Stomach smooth muscle (tissue), 2 donors: Measurements from ENCODE around the gene OR2V1.
"Not testable (repeated sequence)": the region's sequence is repeated elsewhere in the genome, so short reads cannot be mapped to it uniquely, and the experiment has no call there.

Experiments used
- H3K27ac ChIP-seq: one replicate; pipeline ENCODE4 v1.7.0; 2013; ENCODE audit warnings: mild to moderate bottlenecking, low read length, inconsistent platforms
- H3K27me3 ChIP-seq, 2 donors: one replicate each; pipeline ENCODE4 v1.7.0; 2013; ENCODE audit warnings: low read length in 2 of 2; ENCODE audit not compliant: insufficient read depth in 2 of 2, control insufficient read depth in 1 of 2
- H3K36me3 ChIP-seq, 2 donors: one replicate each; pipeline ENCODE4 v1.7.0; 2013; ENCODE audit warnings: low read length in 2 of 2; ENCODE audit not compliant: control insufficient read depth in 2 of 2, insufficient read depth in 2 of 2
- H3K4me1 ChIP-seq: one replicate; pipeline ENCODE4 v1.7.0; 2013; ENCODE audit warnings: low read length; ENCODE audit not compliant: control insufficient read depth, insufficient read depth
- H3K4me3 ChIP-seq, 2 donors: one replicate each; pipeline ENCODE4 v1.7.0; 2013; ENCODE audit warnings: low read length in 2 of 2
- H3K9ac ChIP-seq, 2 donors: one replicate each; pipeline ENCODE4 v1.7.0; 2013; ENCODE audit warnings: low read length in 2 of 2, mild to moderate bottlenecking in 1 of 2
- H3K9me3 ChIP-seq, 2 donors: one replicate each; pipeline ENCODE4 v1.7.0; 2013; ENCODE audit warnings: low read length in 2 of 2; ENCODE audit not compliant: control insufficient read depth in 2 of 2
- donor health status: healthy.
- donor health status: Pancreatic carcinoma.

The OR2V1 gene

GRCh38 chr5:181130832-181131496 is at the start of gene OR2V1:
OR2V1 (minus strand) TSS chr5:181131169; CDS start chr5:181125304, 5,865 bp downstream.
- no peaks in the 10 kb centered on the region for H3K4me1 ChIP-seq
- H3K9me3 ChIP-seq: no peaks in the 10 kb centered on the region
- no peak within 1 kb of the TSS for H3K4me3 ChIP-seq
- peaks cover 18 to 32% of the 10 kb centered on the region in 2 donors for H3K27me3 ChIP-seq
- no peak within 1 kb of the TSS for H3K27ac ChIP-seq
- no peaks in the 10 kb centered on the region for H3K36me3 ChIP-seq
- no peak within 1 kb of the TSS for H3K9ac ChIP-seq

GRCh38 chr5:181177559-181177958 is 46.6 kb upstream of the OR2V1 start:
- H3K27me3 ChIP-seq: peaks cover 21 to 22% of the 10 kb centered on the region in 2 donors
- H3K4me1 ChIP-seq: not testable (repeated sequence)

GRCh38 chr5:181176254-181176952 is 45.4 kb upstream of the OR2V1 start:
- H3K4me3 ChIP-seq: no peak overlapping the region
- no peak overlapping the region for H3K27ac ChIP-seq
- H3K9me3 ChIP-seq: peaks cover 0 to 2% of the 10 kb centered on the region in 2 donors
- peaks cover 28 to 31% of the 10 kb centered on the region in 2 donors for H3K27me3 ChIP-seq
- no peak overlapping the region for H3K9ac ChIP-seq
- H3K36me3 ChIP-seq: no peaks in the 10 kb centered on the region
- H3K4me1 ChIP-seq: no peaks in the 10 kb centered on the region

More at GRCh38 chr5:181177559-181177958, 46.6 kb upstream of the OR2V1 start:
- not testable (repeated sequence) for H3K9me3 ChIP-seq, H3K27ac ChIP-seq, H3K4me3 ChIP-seq, H3K9ac ChIP-seq, H3K36me3 ChIP-seq

GRCh38 chr5:181173420-181174342 is 42.7 kb upstream of the OR2V1 start:
- Histone ChIP-seq H3K27me3 (peaks cover 52 to 55% of the 10 kb centered on the region in 2 donors), H3K27ac (no peak overlapping the region), H3K4me1 (no peaks in the 10 kb centered on the region), H3K9me3 (peaks cover 0 to 2% of the 10 kb centered on the region in 2 donors), H3K4me3 (no peak overlapping the region), H3K36me3 (no peaks in the 10 kb centered on the region), H3K9ac (no peak overlapping the region)

GRCh38 chr5:181173027-181173419 is 42.1 kb upstream of the OR2V1 start:
- Histone ChIP-seq H3K27me3 (peaks cover 57 to 62% of the 10 kb centered on the region in 2 donors), H3K36me3 (no peaks in the 10 kb centered on the region), H3K27ac (no peak overlapping the region), H3K9ac (no peak overlapping the region), H3K4me3 (no peak overlapping the region), H3K4me1 (no peaks in the 10 kb centered on the region), H3K9me3 (peaks cover 0 to 4% of the 10 kb centered on the region in 2 donors)

- Histone ChIP-seq H3K27me3 (peaks cover 63 to 72% of the 10 kb centered on the region in 2 donors), H3K4me1 (no peaks in the 10 kb centered on the region), H3K27ac (no peak overlapping the region), H3K4me3 (no peak overlapping the region), H3K36me3 (no peaks in the 10 kb centered on the region), H3K9ac (no peak overlapping the region), H3K9me3 (peaks cover 0 to 4% of the 10 kb centered on the region in 2 donors)
Observed at GRCh38 chr5:181171782-181172181, 40.8 kb upstream of the OR2V1 start.

- H3K9ac ChIP-seq: no peak overlapping the region
- H3K27me3 ChIP-seq: peaks cover 68 to 72% of the 10 kb centered on the region in 2 donors
- peaks cover 0 to 4% of the 10 kb centered on the region in 2 donors for H3K9me3 ChIP-seq
- H3K4me3 ChIP-seq: no peak overlapping the region
- H3K4me1 ChIP-seq: no peaks in the 10 kb centered on the region
- no peak overlapping the region for H3K27ac ChIP-seq
- H3K36me3 ChIP-seq: no peaks in the 10 kb centered on the region
Observed at GRCh38 chr5:181170996-181171395, 40.0 kb upstream of the OR2V1 start.

GRCh38 chr5:181170237-181170825 is 39.4 kb upstream of the OR2V1 start:
- H3K4me1 ChIP-seq: no peaks in the 10 kb centered on the region
- no peak overlapping the region for H3K9ac ChIP-seq
- peaks cover 0 to 4% of the 10 kb centered on the region in 2 donors for H3K9me3 ChIP-seq
- peaks cover 73 to 77% of the 10 kb centered on the region in 2 donors for H3K27me3 ChIP-seq
- no peak overlapping the region for H3K4me3 ChIP-seq
- no peaks in the 10 kb centered on the region for H3K36me3 ChIP-seq
- no peak overlapping the region for H3K27ac ChIP-seq

- H3K27me3 ChIP-seq: peaks cover 71 to 79% of the 10 kb centered on the region in 2 donors
- H3K9me3 ChIP-seq, H3K4me1 ChIP-seq, H3K9ac ChIP-seq, H3K4me3 ChIP-seq, H3K36me3 ChIP-seq, H3K27ac ChIP-seq: not testable (repeated sequence)
Observed at GRCh38 chr5:181169459-181170236, 38.7 kb upstream of the OR2V1 start.
